Measurements from ENCODE around the gene RUNX2.

DNA sequence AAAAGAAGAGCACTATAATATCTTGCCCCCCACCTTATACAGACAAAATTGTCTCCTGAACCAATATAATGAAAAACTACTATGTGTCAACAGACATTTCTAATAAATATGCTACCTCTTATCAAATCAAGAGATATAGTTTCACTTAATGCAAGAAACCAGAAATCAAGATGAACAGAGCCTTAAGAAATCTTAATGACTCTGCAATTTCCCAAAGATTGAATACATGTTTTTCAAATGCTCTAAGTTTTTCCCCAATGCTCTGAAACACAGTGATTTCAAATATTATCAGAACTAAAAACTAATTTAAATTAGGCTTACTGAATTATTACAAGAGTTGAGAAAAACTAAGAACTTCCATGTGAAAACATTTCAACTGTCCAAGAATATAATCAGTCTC lies 36.3 kb downstream of the RUNX2 start:
- TF ChIP-seq, protein P1, sequence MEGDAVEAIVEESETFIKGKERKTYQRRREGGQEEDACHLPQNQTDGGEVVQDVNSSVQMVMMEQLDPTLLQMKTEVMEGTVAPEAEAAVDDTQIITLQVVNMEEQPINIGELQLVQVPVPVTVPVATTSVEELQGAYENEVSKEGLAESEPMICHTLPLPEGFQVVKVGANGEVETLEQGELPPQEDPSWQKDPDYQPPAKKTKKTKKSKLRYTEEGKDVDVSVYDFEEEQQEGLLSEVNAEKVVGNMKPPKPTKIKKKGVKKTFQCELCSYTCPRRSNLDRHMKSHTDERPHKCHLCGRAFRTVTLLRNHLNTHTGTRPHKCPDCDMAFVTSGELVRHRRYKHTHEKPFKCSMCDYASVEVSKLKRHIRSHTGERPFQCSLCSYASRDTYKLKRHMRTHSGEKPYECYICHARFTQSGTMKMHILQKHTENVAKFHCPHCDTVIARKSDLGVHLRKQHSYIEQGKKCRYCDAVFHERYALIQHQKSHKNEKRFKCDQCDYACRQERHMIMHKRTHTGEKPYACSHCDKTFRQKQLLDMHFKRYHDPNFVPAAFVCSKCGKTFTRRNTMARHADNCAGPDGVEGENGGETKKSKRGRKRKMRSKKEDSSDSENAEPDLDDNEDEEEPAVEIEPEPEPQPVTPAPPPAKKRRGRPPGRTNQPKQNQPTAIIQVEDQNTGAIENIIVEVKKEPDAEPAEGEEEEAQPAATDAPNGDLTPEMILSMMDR (IDR thresholded peaks at IDR 0.05) = no peak
- no peak for TF ChIP-seq POLR2A (IDR thresholded peaks at IDR 0.05)

Measured in Peyer's patch (tissue), 4 donors.